Measurements from ENCODE around the gene CDH23.

Gene CDH23

GRCh38 chr10:71575934-71576801, 179.4 kb downstream of the CDH23 start:
- in situ Hi-C loops (cut with HindIII; ENCODE audit: low sequenced_read_pairs), result no loop called here

- in situ Hi-C loops (cut with HindIII; ENCODE audit: low sequenced_read_pairs), result no loop called here
Observed at GRCh38 chr10:71576842-71577241, 180.1 kb downstream of the CDH23 start.

- in situ Hi-C loops (cut with HindIII; ENCODE audit: low sequenced_read_pairs), result no loop called here
Observed at GRCh38 chr10:71577345-71577744, 180.6 kb downstream of the CDH23 start.

- in situ Hi-C loops (cut with HindIII; ENCODE audit: low sequenced_read_pairs), result no loop called here
Observed at GRCh38 chr10:71578069-71578468, 181.3 kb downstream of the CDH23 start.

GRCh38 chr10:71579668-71580067, 182.9 kb downstream of the CDH23 start:
- in situ Hi-C loops (cut with HindIII; ENCODE audit: low sequenced_read_pairs), result no loop called here

- in situ Hi-C loops (cut with HindIII; ENCODE audit: low sequenced_read_pairs), result no loop called here
Observed at GRCh38 chr10:71580415-71580814, 183.7 kb downstream of the CDH23 start.

GRCh38 chr10:71580926-71581325, 184.2 kb downstream of the CDH23 start:
- in situ Hi-C loops (cut with HindIII; ENCODE audit: low sequenced_read_pairs), result no loop called here

- in situ Hi-C loops (cut with HindIII; ENCODE audit: low sequenced_read_pairs), result no loop called here
Observed at GRCh38 chr10:71581376-71581775, 184.7 kb downstream of the CDH23 start.

- in situ Hi-C loops (cut with HindIII; ENCODE audit: low sequenced_read_pairs), result no loop called here
Observed at GRCh38 chr10:71582019-71582418, 185.3 kb downstream of the CDH23 start.

- in situ Hi-C loops (cut with HindIII; ENCODE audit: low sequenced_read_pairs), result no loop called here
Observed at GRCh38 chr10:71582506-71583475, 186.1 kb downstream of the CDH23 start.

- in situ Hi-C loops (cut with HindIII; ENCODE audit: low sequenced_read_pairs), result no loop called here
Observed at GRCh38 chr10:71584461-71584860, 187.7 kb downstream of the CDH23 start.

GRCh38 chr10:71584902-71585563, 188.3 kb downstream of the CDH23 start:
- in situ Hi-C loops (cut with HindIII; ENCODE audit: low sequenced_read_pairs), result no loop called here

- in situ Hi-C loops (cut with HindIII; ENCODE audit: low sequenced_read_pairs), result no loop called here
Observed at GRCh38 chr10:71585564-71586290, 189.0 kb downstream of the CDH23 start.

GRCh38 chr10:71587941-71588573, 191.3 kb downstream of the CDH23 start:
- in situ Hi-C loops (cut with HindIII; ENCODE audit: low sequenced_read_pairs), result no loop called here

GRCh38 chr10:71588685-71589084, 192.0 kb downstream of the CDH23 start:
- in situ Hi-C loops (cut with HindIII; ENCODE audit: low sequenced_read_pairs), result no loop called here

- in situ Hi-C loops (cut with HindIII; ENCODE audit: low sequenced_read_pairs), result no loop called here
Observed at GRCh38 chr10:71589617-71590551, 193.2 kb downstream of the CDH23 start.

- in situ Hi-C loops (cut with HindIII; ENCODE audit: low sequenced_read_pairs), result no loop called here
Observed at GRCh38 chr10:71590781-71591350, 194.1 kb downstream of the CDH23 start.

- in situ Hi-C loops (cut with HindIII; ENCODE audit: low sequenced_read_pairs), result no loop called here
Observed at GRCh38 chr10:71594934-71595571, 198.3 kb downstream of the CDH23 start.

All from endothelial cell of hepatic sinusoid (primary cell).